ENCODE results near the gene VPS4B. TPM values are rescaled to one million over a fixed set of nuclear protein-coding genes. Genes with fewer than 3 reads are reported as not detected.

VPS4B gene
- total and polyA plus RNA-seq, 10 of the 15 experiments (the other 5 are each of a cell fraction or from before 2014, with no cell fraction given): 21.4 to 37.6 (median 29.8) TPM

DNA sequence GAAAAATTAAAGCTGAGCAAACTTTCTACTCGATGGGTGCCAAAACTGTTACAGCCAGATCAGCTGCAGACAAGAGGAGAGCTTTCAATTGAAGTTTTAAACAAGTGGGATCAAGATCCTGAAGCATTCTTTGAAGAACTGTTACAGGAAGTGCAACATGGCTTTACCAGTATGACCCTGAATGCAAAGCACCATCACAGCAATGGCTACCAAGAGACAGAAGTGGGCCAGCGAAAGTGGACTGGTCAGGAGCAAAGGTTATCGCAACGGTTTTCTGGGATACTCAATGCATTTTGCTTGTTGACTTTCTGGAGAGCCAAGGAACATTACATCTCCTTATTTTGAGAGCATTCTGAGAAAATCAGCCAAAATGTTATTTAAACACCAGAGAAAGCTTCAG, 45.4 kb upstream of the VPS4B start:
- DNase-seq (ENCODE audit: low read depth, low spot score): no peak
- Histone ChIP-seq H3K79me2 (ENCODE audit: control insufficient read depth, insufficient read depth, low read length) (no peaks in the 10 kb centered on the region), H3K4me1 (ENCODE audit: control insufficient read depth, insufficient read depth, low read length) (no peaks in the 10 kb centered on the region), H3K4me2 (ENCODE audit: control insufficient read depth, insufficient read depth) (no peak overlapping the region), H3K9ac (ENCODE audit: control insufficient read depth, insufficient read depth, low read length) (no peak overlapping the region), H2AFZ (ENCODE audit: control insufficient read depth, low read depth, low read length) (no peak overlapping the region), H3K27me3 (replicated peaks in 1 of 2; ENCODE audit: control insufficient read depth in 2 of 2, insufficient read depth in 2 of 2, low read length in 1 of 2) (peaks cover 0 to 5% of the 10 kb centered on the region in 2 experiments; a peak in 2 of 4 replicates), H3K9me3 (replicated peaks; ENCODE audit: control insufficient read depth, insufficient read depth, low read length) (no peaks in the 10 kb centered on the region), H3K36me3 (ENCODE audit: control insufficient read depth in 2 of 2, insufficient read depth in 2 of 2, low read length in 1 of 2) (no peaks in the 10 kb centered on the region), H3K4me3 (no peak overlapping the region), H4K20me1 (ENCODE audit: control insufficient read depth, insufficient read depth) (no peaks in the 10 kb centered on the region), H3K27ac (ENCODE audit: control insufficient read depth, insufficient read depth) (no peak overlapping the region)
- in situ Hi-C loops (cut with MboI) (no loop called here), intact Hi-C loops (cut with micrococcal nuclease; ENCODE audit: unreplicated experiment) (loop anchor here (1.0 kb wide), 1 partner anchor 12 kb away; no protein-coding TSS in a partner anchor)
- POLR2A ChIA-PET: no interaction called here
- no TSS peak for BruUV-seq (replicated peaks)
- no peak for ATAC-seq
- FAIRE-seq: no peak
- RAD21 ChIA-PET (ENCODE audit: unreplicated experiment): no interaction called here
- 38% methylated on average over 4 of the region's 4 CpGs for WGBS (ENCODE audit: insufficient coverage, insufficient replicate concordance, low lambda C conversion rate, missing lambda C conversion rate)
- SMC1A ChIA-PET (ENCODE audit: uncharacterized antibody, unreplicated experiment): interaction anchor here (1.0 to 1.1 kb wide), 2 partner anchors 10 to 99 kb away, joined by 3 read pairs; no protein-coding TSS in a partner anchor
- CTCF ChIA-PET: interaction anchor here (0.9 kb wide), 1 partner anchor 29 kb away, joined by 5 read pairs; no protein-coding TSS in a partner anchor
- no peak for TF ChIP-seq FOXM1 (IDR thresholded peaks at IDR 0.05; ENCODE audit: low read depth, low read length)
- no peak for TF ChIP-seq JUND (IDR thresholded peaks at IDR 0.05; ENCODE audit: low read depth, low read length)
- no peak for TF ChIP-seq HSF1 (IDR thresholded peaks at IDR 0.05; ENCODE audit: low read depth, low read length)
- TF ChIP-seq POLR2AphosphoS2 (IDR thresholded peaks at IDR 0.05; ENCODE audit: low read depth, low read length): no peak
- no peak for TF ChIP-seq CREB1 (IDR thresholded peaks at IDR 0.05; ENCODE audit: low read depth)
- TF ChIP-seq RFX5 (IDR thresholded peaks at IDR 0.05; ENCODE audit: low read depth, low read length): no peak
- TF ChIP-seq HDAC6 (IDR thresholded peaks at IDR 0.05; ENCODE audit: unreplicated experiment): no peak
- TF ChIP-seq CREM (IDR thresholded peaks at IDR 0.05; ENCODE audit: low read depth): no peak
- TF ChIP-seq GATAD2B (conservative IDR thresholded peaks at IDR 0.05; ENCODE audit: low read depth): no peak
- TF ChIP-seq, protein P1, sequence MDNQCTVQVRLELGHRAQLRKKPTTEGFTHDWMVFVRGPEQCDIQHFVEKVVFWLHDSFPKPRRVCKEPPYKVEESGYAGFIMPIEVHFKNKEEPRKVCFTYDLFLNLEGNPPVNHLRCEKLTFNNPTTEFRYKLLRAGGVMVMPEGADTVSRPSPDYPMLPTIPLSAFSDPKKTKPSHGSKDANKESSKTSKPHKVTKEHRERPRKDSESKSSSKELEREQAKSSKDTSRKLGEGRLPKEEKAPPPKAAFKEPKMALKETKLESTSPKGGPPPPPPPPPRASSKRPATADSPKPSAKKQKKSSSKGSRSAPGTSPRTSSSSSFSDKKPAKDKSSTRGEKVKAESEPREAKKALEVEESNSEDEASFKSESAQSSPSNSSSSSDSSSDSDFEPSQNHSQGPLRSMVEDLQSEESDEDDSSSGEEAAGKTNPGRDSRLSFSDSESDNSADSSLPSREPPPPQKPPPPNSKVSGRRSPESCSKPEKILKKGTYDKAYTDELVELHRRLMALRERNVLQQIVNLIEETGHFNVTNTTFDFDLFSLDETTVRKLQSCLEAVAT (IDR thresholded peaks at IDR 0.05): no peak
- no peak for TF ChIP-seq ZNF592 (IDR thresholded peaks at IDR 0.05)
- no peak for TF ChIP-seq TARDBP (IDR thresholded peaks at IDR 0.05; ENCODE audit: borderline replicate concordance)
- TF ChIP-seq E4F1 (IDR thresholded peaks at IDR 0.05; ENCODE audit: borderline replicate concordance, partially characterized antibody): no peak
- TF ChIP-seq ATF3 (IDR thresholded peaks at IDR 0.05; ENCODE audit: borderline replicate concordance, extremely low read depth, low read depth, low read length): no peak
- TF ChIP-seq ZNF24 (IDR thresholded peaks at IDR 0.05): no peak

All from GM12878 (cell line).